ENCODE data around the gene HDGFL3.
"Not testable (repeated sequence)": the region's sequence is repeated elsewhere in the genome, so short reads cannot be mapped to it uniquely, and the experiment has no call there.

The HDGFL3 gene
- total RNA-seq, result 18.2 to 29.5 (median 19.3) reads per million in 4 experiments

DNA sequence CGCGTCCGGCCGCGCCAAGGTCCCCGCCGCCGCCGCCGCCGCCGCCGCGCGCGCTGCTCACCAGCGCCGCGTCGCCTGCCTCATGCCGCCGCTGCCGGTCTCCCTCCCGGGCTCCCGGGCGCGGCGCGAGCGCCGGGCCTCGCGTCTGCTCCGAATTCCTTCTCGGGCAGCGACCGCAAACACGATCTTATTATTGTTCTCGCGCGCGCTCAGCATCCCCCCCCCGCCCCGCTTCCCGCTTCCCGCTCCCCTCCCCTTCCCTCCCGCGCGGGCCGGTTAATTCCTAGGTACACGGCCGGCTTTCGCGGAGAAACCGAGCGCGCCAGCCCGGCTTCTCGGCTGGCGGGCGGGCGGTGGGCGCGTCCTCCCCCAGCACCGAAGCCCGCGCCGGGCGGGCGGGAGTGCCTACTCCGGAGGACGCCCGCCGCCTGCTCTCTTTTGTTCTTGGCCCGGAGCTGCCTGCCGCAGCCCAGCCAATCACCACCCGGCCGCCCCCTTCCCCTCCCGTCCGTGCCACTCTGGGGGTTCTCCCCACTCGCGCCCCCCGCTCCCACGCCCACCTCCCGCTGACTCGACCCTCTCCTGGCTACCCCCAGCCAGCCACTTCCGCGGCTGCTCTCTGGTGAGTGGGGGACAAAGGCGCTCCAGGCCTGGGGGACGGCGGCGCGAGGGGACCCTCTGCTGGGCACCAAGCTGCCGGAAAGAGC, at the start of gene HDGFL3:
TSS of gene HDGFL3 (minus strand) at position 164 of the 707 bp plus-strand sequence. CDS start 409 bp downstream, outside the sequence.
- DNase-seq, result no peak

DNA sequence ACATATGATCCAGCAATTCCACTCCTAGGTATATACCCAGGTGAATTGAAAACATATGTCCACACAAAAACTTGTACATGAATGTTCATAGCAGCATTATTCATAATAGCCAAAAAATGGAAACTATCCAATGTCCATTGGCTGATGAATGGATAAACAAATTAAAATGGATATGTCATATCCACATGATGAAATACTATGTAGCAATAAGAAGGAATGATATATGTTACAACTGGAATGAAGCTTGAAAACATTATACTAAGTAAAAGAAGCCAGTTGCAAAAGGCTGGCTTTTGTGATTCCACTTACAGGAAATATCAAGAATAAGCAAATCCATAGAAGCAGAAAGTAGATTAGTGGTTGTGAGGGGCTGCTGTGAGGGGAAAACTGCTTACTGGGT, 43.2 kb upstream of the HDGFL3 start:
- no peak for DNase-seq

DNA sequence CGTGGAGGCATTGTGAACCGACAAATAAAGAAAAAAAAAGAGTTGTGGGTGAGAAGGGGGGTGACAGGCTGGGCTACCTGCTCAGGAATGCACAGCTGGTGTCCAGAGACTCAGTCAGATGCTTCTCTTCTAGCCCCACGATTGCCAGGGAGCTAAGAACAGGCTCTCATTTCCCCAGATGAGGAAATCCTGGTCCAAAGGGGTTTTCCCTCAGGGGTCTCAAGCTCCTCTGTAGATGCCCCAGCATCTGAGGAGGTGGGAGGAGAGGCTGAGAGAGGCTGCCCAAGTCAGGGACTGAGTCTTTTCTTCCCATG, 41.4 kb upstream of the HDGFL3 start:
- DNase-seq, result no peak

DNA sequence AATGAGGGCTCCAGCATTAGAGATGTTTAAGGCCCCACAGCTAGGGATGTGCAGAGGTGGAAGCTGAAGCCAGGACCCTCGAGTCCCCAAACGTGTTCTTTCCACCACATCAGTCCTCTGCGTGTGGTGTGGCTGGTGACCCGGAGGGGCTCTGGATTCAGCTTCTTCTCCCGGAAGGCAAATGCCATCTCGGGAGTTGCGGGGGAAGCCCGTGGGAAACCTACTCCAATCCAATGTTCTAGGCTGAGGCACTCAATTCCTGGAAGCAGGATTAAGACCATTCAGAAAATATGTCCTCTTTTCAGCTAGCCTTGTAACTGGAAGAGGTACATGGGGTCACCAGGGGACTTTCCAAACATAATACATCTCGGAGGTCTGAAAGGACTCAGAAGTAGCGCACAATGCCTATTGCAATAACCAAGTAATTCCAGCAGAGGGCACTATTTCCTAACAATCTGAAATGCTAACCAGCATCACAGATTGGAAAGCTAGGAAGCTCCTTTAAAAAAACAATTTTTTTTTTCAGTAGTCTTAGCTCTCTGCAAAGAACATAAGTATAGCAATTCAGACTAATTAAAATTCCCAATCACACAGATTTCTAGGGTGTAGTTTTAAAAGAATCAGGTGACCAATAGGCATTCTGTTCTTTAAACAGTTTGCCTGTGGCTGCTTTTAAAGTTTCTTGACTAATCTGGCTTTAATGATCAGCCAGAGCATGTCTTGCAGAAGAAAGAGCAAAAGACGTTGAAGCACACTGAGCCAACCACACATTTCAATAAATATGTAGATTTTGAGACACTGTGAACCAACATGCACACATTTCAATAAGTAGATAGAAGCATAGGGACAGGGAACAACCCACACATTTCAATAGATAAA, 40.8 kb upstream of the HDGFL3 start:
- DNase-seq, result no peak

DNA sequence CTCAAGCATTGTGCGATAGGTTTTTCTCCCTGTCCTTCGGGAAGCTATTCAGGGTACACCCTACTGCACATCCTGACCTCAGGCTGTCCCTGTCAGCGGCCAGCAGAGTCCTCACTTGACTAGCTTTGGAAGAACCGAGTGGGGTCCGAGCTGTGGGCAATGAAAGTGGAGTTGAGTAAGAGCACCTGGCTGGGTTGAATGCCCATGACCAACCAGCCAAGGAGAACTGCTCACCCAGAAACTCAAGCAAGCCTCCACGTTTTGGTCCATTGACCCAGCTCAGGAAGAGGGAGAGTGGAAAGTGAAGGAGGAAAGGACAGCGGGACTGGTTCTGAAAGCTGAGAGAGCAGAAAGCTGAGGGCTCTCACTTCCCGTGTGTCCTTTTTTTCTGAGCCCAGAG, 36.0 kb upstream of the HDGFL3 start:
- no peak for DNase-seq

DNA sequence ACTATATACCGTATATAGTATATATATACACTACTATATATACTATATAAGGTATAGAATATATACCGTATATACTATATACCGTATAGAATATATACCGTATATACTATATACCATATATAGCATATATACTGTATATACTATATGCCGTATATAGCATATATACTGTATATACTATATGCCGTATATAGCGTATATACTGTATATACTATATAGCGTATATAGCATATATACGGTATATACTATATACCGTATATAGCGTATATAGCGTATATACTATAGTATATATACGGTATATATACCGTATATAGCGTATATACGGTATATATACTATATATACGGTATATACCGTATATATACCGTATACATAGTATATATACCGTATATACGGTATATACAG, 22.6 kb upstream of the HDGFL3 start:
- no peak for DNase-seq

DNA sequence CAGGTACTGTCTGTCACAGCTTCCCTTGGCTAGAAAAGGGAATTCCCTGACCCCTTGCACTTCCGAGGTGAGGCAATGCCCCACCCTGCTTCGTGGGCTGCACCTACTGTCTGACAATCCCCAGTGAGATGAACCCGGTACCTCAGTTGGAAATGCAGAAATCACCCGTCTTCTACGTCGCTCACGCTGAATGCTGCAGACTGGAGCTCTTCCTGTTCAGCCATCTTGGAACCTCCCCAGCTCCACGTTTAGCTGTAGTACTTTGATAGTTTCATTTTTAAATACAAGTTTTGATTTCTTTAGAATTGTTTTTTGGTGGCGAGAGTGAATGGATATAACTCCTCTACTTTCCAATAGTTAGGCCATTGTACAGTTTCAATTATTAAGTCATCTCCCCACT, 17.8 kb upstream of the HDGFL3 start:
- DNase-seq, result no peak

DNA sequence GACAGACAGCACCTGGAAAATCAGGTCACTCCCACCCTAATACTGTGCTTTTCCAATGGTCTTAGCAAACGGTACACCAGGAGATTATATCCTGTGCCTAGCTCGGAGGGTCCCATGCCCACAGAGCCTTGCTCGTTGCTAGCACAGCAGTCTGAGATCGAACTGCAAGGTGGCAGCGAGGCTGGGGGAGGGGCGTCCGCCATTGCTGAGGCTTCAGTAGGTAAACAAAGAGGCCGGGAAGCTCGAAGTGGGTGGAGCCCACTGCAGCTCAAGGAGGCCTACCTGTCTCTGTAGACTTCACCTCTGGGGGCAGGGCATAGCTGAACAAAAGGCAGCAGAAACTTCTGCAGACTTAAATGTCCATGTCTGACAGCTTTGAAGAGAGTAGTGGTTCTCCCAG, 14.2 kb upstream of the HDGFL3 start:
- DNase-seq, result not testable (repeated sequence)

DNA sequence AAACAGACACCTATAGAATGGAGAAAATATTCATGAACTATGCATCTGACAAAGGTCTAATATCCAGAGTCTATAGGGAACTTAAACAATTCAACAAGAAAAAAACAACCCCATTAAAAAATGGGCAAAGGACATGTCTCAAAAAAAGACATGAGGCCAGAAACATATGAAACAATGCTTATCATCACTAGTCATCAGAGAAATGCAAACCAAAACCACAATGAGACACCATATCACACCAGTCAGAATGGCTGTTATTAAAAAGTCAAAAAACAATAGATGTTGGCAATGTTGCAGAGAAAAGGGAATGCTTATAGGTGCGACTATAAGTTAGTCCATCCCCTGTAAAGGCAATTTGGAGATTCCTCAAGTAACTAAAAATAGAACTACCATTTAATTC, 11.4 kb upstream of the HDGFL3 start:
- DNase-seq, result no peak

DNA sequence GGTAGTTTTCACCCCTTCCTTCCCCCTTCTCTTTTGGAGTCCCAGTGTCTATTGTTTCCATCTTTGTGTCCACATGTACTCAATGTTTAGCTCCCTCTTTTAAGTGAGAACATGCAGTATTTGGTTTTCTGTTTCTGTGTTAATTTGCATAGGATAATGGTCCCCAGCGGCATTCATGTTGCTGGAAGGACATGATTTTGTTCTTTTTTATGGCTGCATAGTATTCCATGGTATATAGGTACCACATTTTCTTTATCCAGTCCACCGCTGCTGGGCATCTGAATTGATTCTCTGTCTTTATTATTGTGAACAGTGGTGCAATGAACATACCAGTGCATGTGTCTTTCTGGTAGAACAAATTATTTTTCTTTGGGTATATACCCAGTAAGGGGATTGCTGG, 7.7 kb upstream of the HDGFL3 start:
- no peak for DNase-seq

DNA sequence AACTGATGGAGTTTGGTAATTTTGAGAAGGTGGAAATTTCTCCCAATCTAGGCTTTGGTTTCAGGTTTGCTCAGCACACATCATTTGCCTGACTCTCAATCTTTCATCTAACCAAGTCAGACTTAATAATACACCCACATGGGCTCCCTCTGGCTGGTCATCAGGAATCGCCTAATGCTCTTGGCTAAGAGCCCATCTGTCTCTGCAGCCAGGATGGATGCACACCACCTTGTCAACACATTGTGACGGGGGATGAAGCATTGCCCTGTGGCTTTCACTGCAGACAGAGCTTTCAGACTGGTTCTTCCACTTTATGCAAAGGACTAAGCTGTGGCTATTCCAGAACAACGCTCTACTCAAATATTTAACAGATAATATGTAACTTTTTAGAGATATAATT, 3.0 kb upstream of the HDGFL3 start:
- DNase-seq, result no peak

DNA sequence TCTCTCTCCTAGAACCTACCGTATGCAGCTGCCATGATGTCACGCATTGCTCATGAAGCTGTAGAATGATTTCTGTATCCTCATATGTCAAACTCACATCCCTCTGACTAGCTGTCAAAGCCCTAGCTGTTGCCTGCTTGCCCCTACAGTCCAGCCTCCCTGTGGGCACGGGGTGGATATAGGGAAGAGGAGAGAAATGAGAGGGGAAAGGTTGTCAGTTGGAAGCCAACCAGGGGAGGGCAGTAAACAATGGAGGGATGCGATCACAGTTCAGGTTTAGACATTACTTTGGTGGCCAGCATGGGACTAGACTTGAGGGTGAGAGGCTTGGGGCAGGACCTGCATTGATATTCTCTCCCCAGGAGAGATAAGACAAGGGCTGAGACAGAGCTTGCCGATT, 1.7 kb upstream of the HDGFL3 start:
- no peak for DNase-seq

DNA sequence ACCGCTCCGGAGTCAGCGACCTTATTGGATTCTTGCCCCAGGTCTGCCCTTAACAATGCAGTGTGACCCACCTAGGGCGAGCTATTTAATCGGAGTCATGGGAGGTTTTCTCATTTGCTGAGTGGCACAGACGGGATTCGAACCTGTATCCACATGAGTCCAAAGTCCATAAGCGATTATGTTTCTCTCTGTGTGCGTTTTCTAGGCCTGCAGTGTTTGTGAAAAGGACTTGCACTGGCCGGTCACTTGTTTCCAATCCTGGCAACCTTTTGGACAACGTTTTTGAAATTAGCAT, 691 bp upstream of the HDGFL3 start:
- no peak for DNase-seq

DNA sequence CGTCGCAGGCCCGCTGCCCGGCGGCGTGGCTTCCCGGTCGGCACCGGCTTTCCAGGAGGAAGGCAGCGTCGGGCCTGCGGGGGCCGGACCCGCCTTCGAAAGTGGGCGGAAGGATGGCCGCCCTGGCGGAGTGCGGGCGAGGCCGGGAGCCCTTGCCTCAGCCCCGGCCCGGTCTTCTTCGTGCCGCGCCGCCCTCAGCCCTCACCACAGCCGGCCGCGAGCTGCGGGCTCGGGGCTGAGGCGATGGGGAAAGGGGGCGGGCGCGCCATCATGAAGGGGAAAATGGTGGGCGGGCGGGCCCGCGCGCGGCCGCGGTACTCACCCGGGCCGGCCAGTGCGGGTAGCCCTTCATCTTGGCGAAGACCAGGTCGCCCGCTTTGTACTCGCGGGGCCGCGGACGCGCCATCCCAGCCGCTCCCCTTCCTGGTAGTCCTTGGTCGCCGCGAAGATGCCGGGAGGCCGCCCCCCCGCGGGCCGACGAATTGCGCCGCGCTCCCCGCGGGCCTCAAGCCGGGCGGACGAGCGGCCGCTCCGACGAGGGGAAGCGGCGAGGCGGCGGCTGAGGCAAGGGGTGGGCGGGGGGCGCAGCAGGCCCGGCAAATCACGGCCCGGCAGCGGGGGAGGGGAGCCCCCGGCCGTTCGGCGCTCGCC, 489 bp downstream of the HDGFL3 start:
- DNase-seq, result no peak

DNA sequence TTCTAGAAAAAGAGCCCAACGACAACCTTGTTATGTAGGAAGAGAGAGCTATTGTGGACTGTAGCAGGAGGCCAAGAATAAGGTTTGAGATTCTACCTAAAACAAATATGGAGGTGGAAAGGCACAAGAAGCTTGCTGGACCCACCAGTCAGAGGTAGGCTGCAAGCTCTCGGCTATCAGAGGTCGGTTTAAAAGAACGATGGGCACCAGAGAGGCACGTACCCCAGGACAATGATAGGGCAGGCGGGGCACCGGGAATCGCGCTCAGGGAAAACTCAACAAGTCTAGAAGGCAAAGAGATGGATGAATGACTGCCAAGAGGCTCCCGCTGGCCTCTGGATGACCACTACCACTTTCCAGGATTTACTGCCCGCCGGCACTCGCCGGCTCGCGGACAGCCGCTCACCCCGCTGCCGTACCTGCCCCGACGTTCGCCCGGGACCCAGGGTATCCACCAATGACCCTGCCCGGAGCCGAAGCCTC, 1.1 kb downstream of the HDGFL3 start:
- no peak for DNase-seq

DNA sequence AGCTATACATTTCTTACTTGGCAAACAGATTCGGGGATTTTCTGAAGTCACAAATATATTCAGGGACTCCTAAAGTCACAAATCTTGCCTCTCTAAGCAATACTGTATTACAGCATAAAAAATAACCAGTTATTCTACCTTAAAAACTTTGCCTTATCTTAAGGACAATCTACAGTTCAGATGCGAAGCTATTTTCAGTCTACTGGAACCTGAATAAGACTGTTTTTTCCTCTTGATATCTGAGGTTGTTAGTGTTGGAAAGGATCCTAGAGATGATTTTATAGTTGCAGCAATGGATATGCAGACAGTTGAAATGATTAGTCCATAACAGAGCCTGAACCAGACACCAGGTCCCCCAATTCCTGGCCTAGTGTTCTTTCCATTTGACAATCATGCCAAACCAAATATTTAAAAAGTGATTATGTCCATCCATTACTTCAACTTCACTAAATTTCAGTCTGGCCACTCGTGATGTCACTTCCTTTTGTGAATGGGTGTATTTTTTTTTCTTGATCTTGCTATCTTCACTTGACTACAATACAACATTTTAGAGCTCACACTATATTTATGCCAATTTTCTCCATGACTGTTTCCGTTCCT, 1.8 kb downstream of the HDGFL3 start:
- no peak for DNase-seq

DNA sequence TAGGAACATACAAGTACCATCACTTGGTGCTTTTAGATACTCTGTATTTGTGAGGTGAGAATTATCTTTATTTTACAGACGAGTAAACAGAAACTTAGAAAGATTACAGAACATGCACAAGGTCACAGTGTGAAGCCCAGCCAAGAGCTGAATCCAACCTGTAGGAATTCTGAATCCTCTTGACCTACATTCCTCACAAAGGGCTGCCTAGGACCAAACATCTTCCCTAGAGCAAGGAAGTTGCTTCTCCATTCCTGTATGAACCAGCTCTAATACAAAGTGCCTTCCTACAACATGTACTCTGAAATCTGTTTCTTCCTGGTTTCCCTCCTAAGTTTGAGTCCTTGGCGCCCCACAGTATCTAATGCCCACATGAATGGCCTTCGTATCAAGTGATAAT, 2.9 kb downstream of the HDGFL3 start:
- no peak for DNase-seq

DNA sequence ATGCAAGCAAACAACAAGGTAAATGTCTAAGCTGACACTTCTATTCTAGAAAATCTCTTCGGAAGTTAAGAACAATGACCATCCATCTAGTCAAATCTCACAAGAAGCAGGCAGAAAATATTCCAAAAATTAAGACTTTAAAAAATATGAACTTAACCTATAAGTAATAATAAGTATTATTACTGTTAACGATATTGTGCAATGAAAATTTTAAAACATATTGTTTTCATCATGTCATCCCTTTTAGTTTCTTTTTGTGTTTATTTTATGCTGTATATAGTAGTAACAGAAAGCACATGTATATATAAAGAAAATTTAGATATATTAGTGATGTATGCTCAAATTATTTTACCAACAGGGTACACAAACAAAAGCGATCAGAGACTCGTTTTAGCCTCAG, 4.1 kb downstream of the HDGFL3 start:
- no peak for DNase-seq

DNA sequence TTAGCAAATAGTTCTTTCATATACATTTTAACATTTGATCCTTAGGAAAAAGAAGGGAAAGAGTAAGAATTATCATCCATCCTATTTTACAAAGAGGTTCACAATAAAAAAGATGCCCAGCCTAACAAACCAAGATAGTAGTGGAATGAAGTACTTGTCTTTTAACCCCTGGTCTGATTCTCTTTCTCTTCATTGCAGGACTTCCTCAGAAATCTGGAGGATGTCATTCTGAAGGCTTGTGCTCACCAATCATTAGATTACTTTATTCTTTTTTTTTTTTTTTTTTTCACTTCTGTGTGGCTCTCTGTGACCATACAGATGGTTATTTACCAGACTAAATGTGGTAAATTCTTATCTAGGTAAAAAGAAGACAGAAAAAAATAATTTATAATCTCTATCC, 7.0 kb downstream of the HDGFL3 start:
- DNase-seq, result no peak

DNA sequence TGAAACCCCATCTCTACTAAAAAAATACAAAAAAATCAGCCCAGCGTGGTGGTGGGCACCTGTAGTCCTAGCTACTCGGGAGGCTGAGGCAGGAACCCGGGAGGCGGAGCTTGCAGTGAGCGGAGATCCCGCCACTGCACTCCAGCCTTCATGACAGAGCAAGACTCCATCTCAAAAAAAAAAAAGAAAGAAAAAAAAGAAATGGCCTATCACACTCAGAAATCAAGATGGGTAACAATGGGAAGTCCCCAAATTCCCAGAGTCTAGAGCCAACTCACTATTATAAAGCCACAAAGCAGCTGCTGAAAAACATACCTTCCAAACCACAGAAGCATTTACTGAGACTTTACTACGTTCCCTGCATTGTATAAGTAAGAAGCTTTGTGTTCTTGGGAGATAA, 7.5 kb downstream of the HDGFL3 start:
- no peak for DNase-seq

DNA sequence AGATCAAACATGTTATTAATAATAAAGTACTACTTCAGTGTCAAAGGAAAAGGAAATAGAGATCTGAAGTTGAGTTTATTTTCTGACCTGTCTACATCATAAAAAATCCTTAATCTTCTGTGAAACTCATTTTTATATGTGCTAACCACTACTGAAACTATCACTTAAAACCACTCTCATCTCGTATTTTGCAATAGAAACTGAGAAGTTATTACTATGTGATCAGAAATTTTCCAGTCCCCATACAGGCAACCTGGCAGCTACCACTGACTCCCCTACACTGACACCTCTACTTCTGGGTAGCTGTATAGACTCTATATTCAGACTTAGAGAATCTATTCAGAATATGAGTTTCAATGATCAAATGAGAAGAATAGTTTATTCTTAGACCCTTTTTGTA, 8.3 kb downstream of the HDGFL3 start:
- DNase-seq, result no peak

DNA sequence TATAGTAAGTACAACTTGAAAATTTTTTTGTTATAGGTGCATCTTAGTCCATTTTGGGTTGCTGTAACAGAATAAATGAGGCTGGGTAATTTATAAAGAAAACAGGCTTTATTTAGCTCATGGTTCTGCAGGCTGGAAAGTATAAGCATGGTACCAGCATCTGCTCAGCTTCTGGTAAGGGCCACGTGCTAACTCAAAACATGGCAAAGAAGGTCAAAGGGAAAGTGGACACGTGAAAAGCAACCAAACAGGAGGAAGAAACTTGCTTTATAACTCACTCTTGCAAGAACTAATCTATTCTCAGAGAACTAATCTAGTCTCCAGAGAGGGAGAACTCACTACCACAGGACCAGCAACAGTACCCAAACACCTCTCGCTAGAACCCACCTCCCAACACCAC, 9.1 kb downstream of the HDGFL3 start:
- no peak for DNase-seq

DNA sequence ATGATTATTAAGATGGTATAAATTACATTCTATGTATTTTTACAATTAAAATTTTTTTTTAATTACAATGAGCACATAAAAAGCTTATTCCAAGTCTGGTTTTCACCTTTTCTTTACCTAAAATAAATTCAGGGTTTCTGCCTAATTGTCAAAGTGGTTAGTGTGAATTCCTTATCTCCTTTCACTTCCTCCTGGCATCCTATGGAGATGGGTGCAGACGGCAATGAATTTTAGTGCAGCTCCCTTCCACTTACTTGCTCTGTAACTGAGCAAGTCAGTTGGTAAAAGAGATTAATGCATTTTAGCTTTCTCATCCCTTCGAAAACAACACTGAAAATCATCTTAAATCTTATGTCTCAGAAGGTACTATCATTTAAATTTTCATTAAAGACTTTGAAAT, 13.1 kb downstream of the HDGFL3 start:
- no peak for DNase-seq

DNA sequence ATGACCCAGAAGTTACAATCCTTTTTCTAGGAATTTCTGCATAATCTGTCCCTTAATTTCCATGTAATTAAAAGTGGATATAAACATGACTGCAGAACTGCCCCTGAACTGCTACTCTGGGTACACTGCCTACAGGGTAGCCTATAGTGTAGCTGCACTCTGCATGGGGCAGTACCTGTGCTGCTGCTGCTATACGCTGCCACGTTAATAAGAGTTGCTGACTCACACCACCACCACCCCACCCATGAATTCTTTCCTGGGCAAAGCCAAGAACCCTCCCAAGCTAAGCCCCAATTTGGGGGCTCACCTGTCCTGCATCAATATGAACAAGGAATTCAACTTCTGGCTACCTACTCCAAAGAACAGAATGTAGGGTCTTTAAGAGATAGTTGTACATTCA, 13.9 kb downstream of the HDGFL3 start:
- no peak for DNase-seq
